ENCODE data around the gene SPATA21. TPM values are rescaled to one million over a fixed set of nuclear protein-coding genes. Genes with fewer than 3 reads are reported as not detected.

SPATA21 gene
- total and polyA plus RNA-seq, 2 donors (not counting 3 experiments of a cell fraction or from before 2014, with no cell fraction given), result not detected

- Histone ChIP-seq H3K9me1 (replicated peaks; ENCODE audit: control insufficient read depth, extremely low read depth, insufficient read depth, low read length) (no peaks in the 10 kb centered on the region), H3K9me3 (replicated peaks; ENCODE audit: control insufficient read depth, insufficient read depth, low read length) (no peaks in the 10 kb centered on the region), H3K4me1 (ENCODE audit: control insufficient read depth, extremely low read depth, insufficient read depth, low read length) (no peaks in the 10 kb centered on the region), H3K4me2 (ENCODE audit: insufficient read depth, low read length) (no peak overlapping the region), H3K27me3 (ENCODE audit: control insufficient read depth in 2 of 2, insufficient read depth in 2 of 2, low read length in 2 of 2) (no peaks in the 10 kb centered on the region), H2AFZ (ENCODE audit: low read depth, low read length) (no peak overlapping the region), H4K20me1 (replicated peaks; ENCODE audit: control insufficient read depth, extremely low read depth, insufficient read depth, low read length) (no peaks in the 10 kb centered on the region), H3K4me3 (replicated peaks in 1 of 3; ENCODE audit: insufficient read depth in 1 of 3, low read depth in 1 of 3, low read length in 3 of 3) (no peak overlapping the region), H3K27ac (ENCODE audit: insufficient read depth, low read depth, low read length) (no peak overlapping the region), H3K9ac (replicated peaks; ENCODE audit: extremely low read depth, insufficient read depth, low read length) (no peak overlapping the region), H3K79me2 (ENCODE audit: control insufficient read depth, insufficient read depth, low read length) (no peaks in the 10 kb centered on the region), H3K36me3 (ENCODE audit: control insufficient read depth in 2 of 2, extremely low read depth in 1 of 2, insufficient read depth in 2 of 2, low read length in 2 of 2) (peaks cover 3 to 14% of the 10 kb centered on the region in 2 experiments)
- dilution Hi-C loops (cut with MboI; ENCODE audit: extremely low pct_ligation_motif_present, low sequenced_read_pairs) (no loop called here), intact Hi-C loops (cut with micrococcal nuclease) (no loop called here)
- no TSS peak for BruUV-seq (replicated peaks)
- DNase-seq (ENCODE audit: low read depth, low spot score) (no peak), FAIRE-seq (no peak)
- TF ChIP-seq CTCF (IDR thresholded peaks at IDR 0.05; ENCODE audit: extremely low read depth in 1 of 2, insufficient read depth in 1 of 2, low read depth in 1 of 2, low read length in 2 of 2), result no peak
- TF ChIP-seq MAX (IDR thresholded peaks at IDR 0.05; ENCODE audit: insufficient read depth, insufficient read length), result no peak
- no peak for TF ChIP-seq JUN (IDR thresholded peaks at IDR 0.05; ENCODE audit: borderline replicate concordance, insufficient read depth, insufficient read length, low read depth)
- TF ChIP-seq POLR2A (IDR thresholded peaks at IDR 0.05; ENCODE audit: low read depth, low read length), result no peak
- no peak for TF ChIP-seq EZH2 (IDR thresholded peaks at IDR 0.05; ENCODE audit: borderline replicate concordance, low read depth, low read length, severe bottlenecking)
- TF ChIP-seq FOS (IDR thresholded peaks at IDR 0.05; ENCODE audit: borderline replicate concordance, insufficient read depth, low read length), result no peak
- no peak for TF ChIP-seq GATA2 (IDR thresholded peaks at IDR 0.05; ENCODE audit: insufficient read depth, insufficient read length, low read depth, low read length)
- no peak for TF ChIP-seq POLR2AphosphoS5 (IDR thresholded peaks at IDR 0.05; ENCODE audit: insufficient read depth, low read depth, low read length)
- no peak for TF ChIP-seq MYC (IDR thresholded peaks at IDR 0.05; ENCODE audit: low read depth, low read length)
- ChIA-PET POLR2A (interaction anchor here (0.6 kb wide), 1 partner anchor 29 kb away, joined by 8 read pairs; no protein-coding TSS in a partner anchor), CTCF (no interaction called here)
These were observed 27.8 kb upstream of the SPATA21 start for GRCh38 chr1:16464917-16465625.
